Upper lobe of right lung (tissue), 1 donor: ENCODE data around the gene KLRD1. TPM values are rescaled to one million over a fixed set of nuclear protein-coding genes. Genes with fewer than 3 reads are reported as not detected.
A peak's percentile ranks its signal among the peaks of the same experiment; 100 is the strongest.
"Not testable (repeated sequence)": the region's sequence is repeated elsewhere in the genome, so short reads cannot be mapped to it uniquely, and the experiment has no call there.

Experiments used
- ATAC-seq: fragments of 200-7000 bp; cut with Tn5 transposase; one replicate; pipeline ENCODE4 v1.9.1; 2020; ENCODE audit warnings: mild to moderate bottlenecking, moderate library complexity
- DNase-seq: peaks from one replicate; pipeline ENCODE4 v3.0.0-alpha.2; 2020
- H3K27ac ChIP-seq: fragments of 200-600 bp; one replicate; pipeline ENCODE4 v1.8.0; 2022
- H3K27me3 ChIP-seq: fragments of 200-600 bp; one replicate; pipeline ENCODE4 v1.8.0; 2022; ENCODE audit warnings: mild to moderate bottlenecking
- H3K36me3 ChIP-seq: fragments of 200-600 bp; one replicate; pipeline ENCODE4 v1.8.0; 2022
- H3K4me1 ChIP-seq: fragments of 200-600 bp; one replicate; pipeline ENCODE4 v1.8.0; 2022
- H3K4me3 ChIP-seq: fragments of 200-600 bp; one replicate; pipeline ENCODE4 v1.8.0; 2022; ENCODE audit warnings: mild to moderate bottlenecking
- H3K9me3 ChIP-seq: fragments of 200-600 bp; one replicate; pipeline ENCODE4 v1.8.0; 2022
- CTCF ChIP-seq: fragments of 200-600 bp; IDR thresholded peaks from one replicate; pipeline ENCODE4 v1.8.0; 2022; ENCODE audit warnings: antibody characterized with exemption
- intact Hi-C: fragments of 100-400 bp; cut with DNase I; formaldehyde crosslinking; loops from one replicate; pipeline ENCODE4 v1.11.0; 2022
- total RNA-seq: library from RNA; stranded (reverse); fragmentation: NEBNext Ultra II Directional; extraction: Animal tissue kit (Norgen Biotek cat#: 25700); gene quantifications from one replicate; pipeline ENCODE4 v1.2.1, GENCODE V29; 2021
- donor health status: DM: no; HTN: yes; CAD: no; lungs with severe emphysema.

The KLRD1 gene
- total RNA-seq, 1 donor from 2014 or later = 13.3 TPM

DNA sequence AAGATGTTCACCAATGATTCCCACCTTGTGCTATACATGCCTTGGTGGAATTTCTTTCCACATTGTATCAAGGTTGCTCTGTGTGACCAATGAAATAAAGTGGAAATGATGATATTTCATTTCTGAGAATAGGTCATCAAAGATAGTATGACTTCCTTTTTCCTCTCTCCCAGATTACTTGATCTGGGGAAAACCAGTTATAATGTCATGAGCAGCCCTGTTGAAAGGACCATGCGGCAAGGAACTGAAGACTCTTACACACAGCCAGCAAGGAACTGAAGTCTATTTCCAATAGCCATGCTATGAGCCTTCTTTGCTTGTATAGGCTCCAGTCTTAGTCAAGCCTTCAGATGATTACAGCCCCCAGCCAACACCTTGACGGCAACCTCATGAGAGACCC lies 11.7 kb downstream of the KLRD1 start:
- Histone ChIP-seq H3K9me3 (no peaks in the 10 kb centered on the region), H3K4me3 (no peak overlapping the region), H3K4me1 (no peaks in the 10 kb centered on the region), H3K27me3 (no peaks in the 10 kb centered on the region), H3K27ac (no peak overlapping the region), H3K36me3 (no peaks in the 10 kb centered on the region)
- ATAC-seq (no peak), DNase-seq (no peak)
- no peak for TF ChIP-seq CTCF
- intact Hi-C loops = no loop called here

DNA sequence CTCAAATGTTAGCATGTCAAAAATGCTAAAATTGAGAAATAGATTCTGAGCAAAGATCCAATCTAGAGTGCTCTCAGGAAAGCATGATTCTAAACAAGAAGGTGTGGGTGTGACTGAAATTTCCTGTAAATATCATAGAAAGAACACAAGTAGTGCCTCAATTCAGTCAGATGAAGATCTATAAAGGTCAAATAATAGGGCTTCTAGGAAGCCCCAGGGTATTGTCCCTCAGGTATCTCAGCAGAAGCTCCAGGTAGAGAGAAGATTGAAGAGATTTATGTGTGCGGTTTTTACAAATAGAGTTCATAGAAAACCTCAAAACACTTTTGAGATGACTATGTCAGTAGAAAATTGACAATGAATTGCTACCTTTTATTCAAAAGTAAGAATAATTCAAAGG lies 13.0 kb downstream of the KLRD1 start:
- intact Hi-C loops = no loop called here

DNA sequence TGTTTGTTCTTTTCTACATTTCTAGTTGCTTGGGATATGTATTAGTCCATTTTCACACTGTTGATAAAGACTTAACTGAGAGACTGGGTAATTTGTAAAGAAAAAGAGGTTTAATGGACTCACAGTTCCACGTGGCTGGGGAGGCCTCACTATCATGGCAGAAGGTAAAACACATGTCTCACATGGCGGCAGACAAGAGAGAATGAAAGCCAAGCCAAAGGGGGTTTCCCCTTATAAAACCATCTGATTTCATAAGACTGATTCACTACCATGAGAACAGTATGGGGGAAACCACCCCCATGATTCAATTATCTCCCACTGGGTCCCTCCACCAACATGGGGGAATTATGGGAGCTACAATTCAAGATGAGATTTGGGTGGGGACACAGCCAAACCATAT lies 21.0 kb downstream of the KLRD1 start:
- H3K27ac ChIP-seq, H3K4me3 ChIP-seq, H3K9me3 ChIP-seq, ATAC-seq, H3K4me1 ChIP-seq, intact Hi-C loops, H3K27me3 ChIP-seq, H3K36me3 ChIP-seq, DNase-seq: not testable (repeated sequence)

More for the DNA sequence above, 13.0 kb downstream of the KLRD1 start:
- Histone ChIP-seq H3K4me1 (no peaks in the 10 kb centered on the region), H3K27ac (no peak overlapping the region), H3K36me3 (no peaks in the 10 kb centered on the region), H3K27me3 (no peaks in the 10 kb centered on the region), H3K4me3 (no peak overlapping the region), H3K9me3 (no peaks in the 10 kb centered on the region)
- ATAC-seq = no peak
- DNase-seq = no peak
- TF ChIP-seq CTCF = no peak

DNA sequence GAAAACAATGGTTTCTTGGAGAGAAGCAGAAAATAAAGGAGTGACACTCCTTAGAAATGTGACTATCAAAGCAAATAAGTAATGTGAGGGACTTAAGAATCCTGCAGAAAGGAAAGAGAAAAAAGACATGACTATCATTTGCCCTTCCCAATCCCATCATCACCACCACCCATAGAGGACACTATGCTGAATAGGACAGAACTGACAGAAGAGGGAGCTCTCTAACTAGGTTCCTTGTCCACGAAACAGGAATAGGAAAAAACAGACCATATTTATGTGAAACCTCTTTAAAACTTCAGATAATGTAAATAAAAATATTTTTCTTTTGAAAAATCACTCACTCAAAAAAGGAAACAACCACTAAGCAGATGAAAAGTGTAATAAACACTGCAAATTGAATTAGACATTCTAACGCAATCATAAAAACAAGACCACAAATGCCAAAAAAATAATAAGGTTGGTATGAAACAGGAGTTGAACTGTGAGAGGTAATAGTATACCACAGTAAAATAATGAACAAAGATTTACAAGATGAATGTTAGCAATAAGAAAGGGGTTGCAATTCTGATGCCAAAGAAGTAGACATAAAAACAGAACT lies 24.1 kb downstream of the KLRD1 start:
- peak; percentile 84 for ATAC-seq
- intact Hi-C loops = no loop called here

DNA sequence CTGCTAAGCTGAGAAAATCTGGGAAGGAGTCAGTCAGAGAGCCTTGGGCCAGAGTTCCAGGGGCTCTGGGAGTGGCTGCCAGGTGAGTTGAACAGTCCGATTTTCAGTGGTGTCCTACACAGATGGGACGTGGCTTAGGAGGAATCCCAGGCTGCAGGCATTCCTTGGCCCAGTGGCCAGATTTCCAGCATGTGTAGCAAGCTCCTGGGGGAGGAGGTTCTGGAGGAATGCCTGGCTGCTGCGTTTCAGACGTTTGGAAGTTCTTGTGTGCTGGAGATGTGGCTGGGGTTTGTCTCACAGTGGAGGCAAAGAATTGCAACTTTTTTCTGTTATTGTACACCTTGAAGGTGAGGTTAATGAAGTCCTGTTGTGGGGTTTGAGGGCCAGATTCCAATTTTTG lies 28.5 kb downstream of the KLRD1 start:
- H3K27me3 ChIP-seq, ATAC-seq, H3K36me3 ChIP-seq, intact Hi-C loops, DNase-seq, H3K27ac ChIP-seq, H3K9me3 ChIP-seq, H3K4me3 ChIP-seq, H3K4me1 ChIP-seq: not testable (repeated sequence)

More for the DNA sequence above, 24.1 kb downstream of the KLRD1 start:
- no peaks in the 10 kb centered on the region for H3K36me3 ChIP-seq
- H3K4me1 ChIP-seq = peaks cover 3% of the 10 kb centered on the region
- no peaks in the 10 kb centered on the region for H3K9me3 ChIP-seq
- H3K27me3 ChIP-seq = no peaks in the 10 kb centered on the region
- peak; percentile 69 for TF ChIP-seq CTCF
- no peak overlapping the region for H3K27ac ChIP-seq
- DNase-seq = no peak
- no peak overlapping the region for H3K4me3 ChIP-seq

DNA sequence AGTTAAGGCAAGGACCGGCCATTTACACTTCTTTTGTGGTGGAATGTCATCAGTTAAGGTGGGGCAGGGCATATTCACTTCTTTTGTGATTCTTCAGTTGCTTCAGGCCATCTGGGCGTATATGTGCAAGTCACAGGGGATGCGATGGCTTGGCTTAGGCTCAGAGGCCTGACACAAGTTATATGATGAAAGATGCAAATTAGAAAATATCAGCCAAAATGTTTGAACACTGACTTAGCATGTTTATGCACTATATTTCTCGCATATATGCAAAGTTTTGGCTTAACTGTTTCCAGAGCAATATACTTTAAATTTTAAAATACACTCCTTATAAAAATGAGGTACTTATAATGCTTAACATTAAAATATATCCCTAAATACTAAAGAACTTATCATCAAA lies 30.8 kb downstream of the KLRD1 start:
- H3K9me3 ChIP-seq, ATAC-seq, intact Hi-C loops, H3K4me1 ChIP-seq, H3K4me3 ChIP-seq, H3K36me3 ChIP-seq, H3K27me3 ChIP-seq, H3K27ac ChIP-seq, DNase-seq: not testable (repeated sequence)

DNA sequence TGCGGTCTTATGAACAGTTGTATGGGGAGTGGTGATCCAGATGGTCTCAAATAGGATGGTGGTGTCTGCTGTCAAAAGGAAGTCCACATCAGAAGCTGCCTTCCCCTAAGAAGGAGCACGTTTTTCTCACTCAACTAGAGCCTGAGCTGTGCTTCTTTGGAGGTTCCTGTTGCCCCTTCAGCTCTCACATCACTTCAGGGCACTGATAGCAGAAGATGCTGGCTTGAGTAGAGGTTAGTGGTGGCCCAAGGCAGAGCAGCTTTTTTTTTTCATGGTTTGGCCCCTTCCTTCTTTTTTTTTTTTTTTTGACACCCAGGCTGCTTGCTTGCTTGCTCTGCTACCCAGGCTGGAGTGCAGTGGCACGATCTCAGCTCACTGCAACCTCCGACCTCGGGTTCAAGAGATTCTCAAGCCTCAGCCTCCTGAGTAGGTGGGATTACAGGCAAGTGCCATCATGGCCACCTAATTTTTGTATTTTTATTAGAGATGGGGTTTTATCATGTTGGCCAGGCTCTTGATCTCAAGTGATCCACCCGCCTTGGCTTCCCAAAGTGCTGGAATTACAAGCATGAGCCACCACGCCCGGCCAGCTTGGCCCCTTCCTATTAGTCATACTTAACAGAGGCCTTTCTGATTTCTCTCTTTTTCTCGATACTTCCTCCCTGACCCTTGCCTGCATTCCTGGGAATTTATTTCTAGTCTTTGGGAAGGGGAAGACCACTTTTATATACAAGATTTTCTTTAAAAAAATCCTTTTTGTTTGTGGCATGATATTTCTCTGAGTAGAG lies 31.6 kb downstream of the KLRD1 start:
- no peak for TF ChIP-seq CTCF
- Histone ChIP-seq H3K27me3 (no peaks in the 10 kb centered on the region), H3K27ac (no peak overlapping the region), H3K4me1 (no peaks in the 10 kb centered on the region), H3K4me3 (no peak overlapping the region), H3K9me3 (no peaks in the 10 kb centered on the region), H3K36me3 (no peaks in the 10 kb centered on the region)
- no peak for DNase-seq
- ATAC-seq = peak; percentile 23
- intact Hi-C loops = no loop called here

DNA sequence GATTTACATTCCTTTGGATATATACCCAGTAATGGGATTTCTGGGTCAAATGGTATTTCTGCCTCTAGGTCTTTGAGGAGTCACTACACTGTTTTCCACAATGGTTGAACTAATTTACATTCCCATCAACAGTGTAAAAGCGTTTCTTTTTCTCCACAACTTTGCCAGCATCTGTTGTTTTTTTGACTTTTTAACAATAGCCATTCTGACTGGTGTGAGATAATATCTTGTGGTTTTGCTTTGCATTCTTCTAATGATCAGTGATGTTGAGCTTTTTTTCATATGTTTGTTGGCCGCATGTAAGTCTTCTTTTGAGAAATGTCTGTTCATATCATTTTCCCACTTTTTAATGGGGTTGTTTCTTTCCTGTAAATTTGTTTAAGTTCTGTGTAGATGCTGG lies 33.3 kb downstream of the KLRD1 start:
- H3K36me3 ChIP-seq, intact Hi-C loops, H3K27me3 ChIP-seq, H3K4me1 ChIP-seq, H3K4me3 ChIP-seq, ATAC-seq, H3K9me3 ChIP-seq, H3K27ac ChIP-seq, DNase-seq: not testable (repeated sequence)
